ENCODE data around the gene COL9A3. TPM values are rescaled to one million over a fixed set of nuclear protein-coding genes. Genes with fewer than 3 reads are reported as not detected.

COL9A3 gene
- total and polyA plus RNA-seq, 5 experiments from 2014 or later: 0.15 to 2.2 (median 1.2) TPM; not detected in 2

- Mint-ChIP-seq H3K27me3 (no peaks in the 10 kb centered on the region), H3K9me3 (no peaks in the 10 kb centered on the region), H3K4me1 (peaks cover 7 to 32% (median 17%) of the 10 kb centered on the region in 4 donors), H3K27ac (peak overlapping the region in 6 of 10 donors; percentile 25 to 77 (median 54)), H3K4me3 (peak overlapping the region in 1 of 10 donors; percentile 11), H3K36me3 (peaks cover 0 to 51% (median 17%) of the 10 kb centered on the region in 3 donors)
- DNase-seq (no peak), ATAC-seq (no peak)
- POLR2A ChIA-PET: interaction anchor here (1.0 to 1.6 kb wide), 3 partner anchors 11 to 52 kb away, joined by 3 read pairs; partner anchors contain the start of gene GID8
These were observed 69.8 kb downstream of the COL9A3 start for GRCh38 chr20:62886709-62887058.

- Mint-ChIP-seq H3K4me1 (peaks cover 5 to 38% (median 22%) of the 10 kb centered on the region in 4 donors), H3K4me3 (peak overlapping the region in 5 of 10 donors; percentile 14 to 49 (median 29)), H3K9me3 (no peaks in the 10 kb centered on the region), H3K27ac (peak overlapping the region in 7 of 10 donors; percentile 20 to 80 (median 57)), H3K36me3 (peaks cover 0 to 52% (median 21%) of the 10 kb centered on the region in 3 donors), H3K27me3 (no peaks in the 10 kb centered on the region)
- DNase-seq: peak in 6 of 10 donors; percentile 26 to 55 (median 50)
- POLR2A ChIA-PET: interaction anchor here (0.7 to 1.6 kb wide), 4 partner anchors 13 to 122 kb away, joined by 3 read pairs; partner anchors contain the start of gene GID8
- peak; percentile 56 to 68 for ATAC-seq
These were observed 70.5 kb downstream of the COL9A3 start for GRCh38 chr20:62887152-62887859.

- peak overlapping the region in 3 of 10 donors; percentile 22 to 49 (median 29) for H3K4me3 Mint-ChIP-seq
- no peaks in the 10 kb centered on the region for H3K9me3 Mint-ChIP-seq
- DNase-seq (no peak), ATAC-seq (no peak)
- peak overlapping the region in 5 of 10 donors; percentile 19 to 80 (median 44) for H3K27ac Mint-ChIP-seq
- no peaks in the 10 kb centered on the region for H3K27me3 Mint-ChIP-seq
- POLR2A ChIA-PET: interaction anchor here (0.7 to 1.6 kb wide), 5 partner anchors 13 to 121 kb away, joined by 3 to 4 read pairs (median 3); partner anchors contain the start of genes DIDO1 and GID8
- H3K36me3 Mint-ChIP-seq: peaks cover 0 to 57% (median 26%) of the 10 kb centered on the region in 3 donors
- peaks cover 5 to 43% (median 27%) of the 10 kb centered on the region in 4 donors for H3K4me1 Mint-ChIP-seq
These were observed 71.0 kb downstream of the COL9A3 start for GRCh38 chr20:62887860-62888239.

- POLR2A ChIA-PET: interaction anchor here (1.0 to 1.1 kb wide), 2 partner anchors 38 to 39 kb away, joined by 3 to 4 read pairs; partner anchors contain the start of gene DIDO1
- DNase-seq (no peak), ATAC-seq (no peak)
- Mint-ChIP-seq H3K4me3 (no peak overlapping the region), H3K4me1 (peaks cover 5 to 48% (median 29%) of the 10 kb centered on the region in 4 donors), H3K27ac (peak overlapping the region in 1 of 10 donors; percentile 59), H3K27me3 (no peaks in the 10 kb centered on the region), H3K9me3 (no peaks in the 10 kb centered on the region), H3K36me3 (peaks cover 0 to 63% (median 29%) of the 10 kb centered on the region in 3 donors)
These were observed 71.6 kb downstream of the COL9A3 start for GRCh38 chr20:62888406-62888805.

GRCh38 chr20:62888910-62889309 lies 72.1 kb downstream of the COL9A3 start:
- ATAC-seq (no peak), DNase-seq (no peak)
- Mint-ChIP-seq H3K27ac (no peak overlapping the region), H3K36me3 (peaks cover 0 to 68% (median 30%) of the 10 kb centered on the region in 3 donors), H3K4me3 (no peak overlapping the region), H3K4me1 (peaks cover 5 to 49% (median 29%) of the 10 kb centered on the region in 4 donors), H3K9me3 (no peaks in the 10 kb centered on the region), H3K27me3 (no peaks in the 10 kb centered on the region)
- POLR2A ChIA-PET: interaction anchor here (1.0 to 1.6 kb wide), 3 partner anchors 14 to 39 kb away, joined by 3 to 5 read pairs (median 4); partner anchors contain the start of gene DIDO1

GRCh38 chr20:62889411-62889810 lies 72.6 kb downstream of the COL9A3 start:
- H3K4me3 Mint-ChIP-seq: no peak overlapping the region
- no peak for DNase-seq
- POLR2A ChIA-PET: interaction anchor here (1.3 to 1.6 kb wide), 2 partner anchors 14 to 28 kb away, joined by 3 to 5 read pairs; partner anchors contain the start of gene TCFL5

GRCh38 chr20:62889871-62890270 lies 73.0 kb downstream of the COL9A3 start:
- Mint-ChIP-seq H3K9me3 (no peaks in the 10 kb centered on the region), H3K27ac (peak overlapping the region in 1 of 10 donors; percentile 25), H3K4me3 (no peak overlapping the region), H3K4me1 (peaks cover 5 to 49% (median 29%) of the 10 kb centered on the region in 4 donors), H3K27me3 (no peaks in the 10 kb centered on the region), H3K36me3 (peaks cover 0 to 78% (median 37%) of the 10 kb centered on the region in 3 donors)
- POLR2A ChIA-PET: interaction anchor here (1.3 to 1.8 kb wide), 3 partner anchors 10 to 28 kb away, joined by 3 to 5 read pairs (median 5); partner anchors contain the start of gene TCFL5
- ATAC-seq (no peak), DNase-seq (no peak)

More at GRCh38 chr20:62889411-62889810, 72.6 kb downstream of the COL9A3 start:
- H3K4me1 Mint-ChIP-seq: peaks cover 5 to 49% (median 29%) of the 10 kb centered on the region in 4 donors
- ATAC-seq: no peak
- H3K36me3 Mint-ChIP-seq: peaks cover 0 to 73% (median 35%) of the 10 kb centered on the region in 3 donors
- no peaks in the 10 kb centered on the region for H3K27me3 Mint-ChIP-seq
- H3K9me3 Mint-ChIP-seq: no peaks in the 10 kb centered on the region
- no peak overlapping the region for H3K27ac Mint-ChIP-seq

- DNase-seq (no peak), ATAC-seq (no peak)
- Mint-ChIP-seq H3K9me3 (no peaks in the 10 kb centered on the region), H3K36me3 (peaks cover 0 to 82% (median 40%) of the 10 kb centered on the region in 3 donors), H3K4me1 (peaks cover 5 to 49% (median 29%) of the 10 kb centered on the region in 4 donors), H3K27me3 (no peaks in the 10 kb centered on the region), H3K4me3 (peak overlapping the region in 4 of 10 donors; percentile 32 to 65 (median 50)), H3K27ac (peak overlapping the region in 9 of 10 donors; percentile 40 to 92 (median 78))
- POLR2A ChIA-PET: interaction anchor here (1.3 to 1.8 kb wide), 3 partner anchors 9 to 29 kb away, joined by 3 to 5 read pairs (median 5); partner anchors contain the start of gene TCFL5
These were observed 73.6 kb downstream of the COL9A3 start for GRCh38 chr20:62890444-62890843.

Other genes starting within 250 kb of the COL9A3 start
- 1 to 10 TPM; 1.4 TPM for gene SLCO4A1, start 174.5 kb upstream of the COL9A3 start, total RNA-seq
- under 1 TPM in 1 of 3 donors, not detected in 2; 0.93 TPM for gene SLCO4A1, start 174.5 kb upstream of the COL9A3 start, polyA plus RNA-seq
- gene NTSR1, start 108.2 kb upstream of the COL9A3 start, total RNA-seq: not detected
- not detected for gene NTSR1, start 108.2 kb upstream of the COL9A3 start, polyA plus RNA-seq
- gene MRGBP, start 20.6 kb upstream of the COL9A3 start, total RNA-seq: 10 to 100 TPM; 13.6 to 14.2 TPM
- 10 to 100 TPM in 1 of 3 donors, 1 to 10 TPM in 2; 7.4 to 10.2 (median 9.0) TPM for gene MRGBP, start 20.6 kb upstream of the COL9A3 start, polyA plus RNA-seq
- 10 to 100 TPM; 77.1 to 79.9 TPM for gene OGFR, start 12.2 kb upstream of the COL9A3 start, total RNA-seq
- 10 to 100 TPM; 26.5 to 58.2 (median 40.1) TPM for gene OGFR, start 12.2 kb upstream of the COL9A3 start, polyA plus RNA-seq
- gene TCFL5, start 44.8 kb downstream of the COL9A3 start, total RNA-seq: 10 to 100 TPM; 13.2 to 13.4 TPM
- gene TCFL5, start 44.8 kb downstream of the COL9A3 start, polyA plus RNA-seq: 1 to 10 TPM; 1.0 to 2.1 (median 1.5) TPM
- 100 to 1,000 TPM; 125 to 132 TPM for gene DIDO1, start 109.5 kb downstream of the COL9A3 start, total RNA-seq
- gene DIDO1, start 109.5 kb downstream of the COL9A3 start, polyA plus RNA-seq: 10 to 100 TPM; 26.8 to 45.8 (median 39.7) TPM
- gene GID8, start 121.1 kb downstream of the COL9A3 start, total RNA-seq: 10 to 100 TPM; 57.7 to 61.2 TPM
- gene GID8, start 121.1 kb downstream of the COL9A3 start, polyA plus RNA-seq: 10 to 100 TPM; 20.2 to 24.4 (median 21.1) TPM
- gene SLC17A9, start 135.7 kb downstream of the COL9A3 start, total RNA-seq: 10 to 100 TPM; 11.3 TPM
- 1 to 10 TPM; 1.2 to 2.0 (median 1.5) TPM for gene SLC17A9, start 135.7 kb downstream of the COL9A3 start, polyA plus RNA-seq
- gene BHLHE23, start 189.9 kb downstream of the COL9A3 start, total RNA-seq: not detected
- gene BHLHE23, start 189.9 kb downstream of the COL9A3 start, polyA plus RNA-seq: not detected

All from naive thymus-derived CD8-positive, alpha-beta T cell (primary cell).